ENCODE measurements around the gene ADAM23.

Gene ADAM23

GRCh38 chr2:206569470-206569869 lies 126.1 kb downstream of the ADAM23 start:
- DNase-seq (ENCODE audit: low read depth) = no peak

DNA sequence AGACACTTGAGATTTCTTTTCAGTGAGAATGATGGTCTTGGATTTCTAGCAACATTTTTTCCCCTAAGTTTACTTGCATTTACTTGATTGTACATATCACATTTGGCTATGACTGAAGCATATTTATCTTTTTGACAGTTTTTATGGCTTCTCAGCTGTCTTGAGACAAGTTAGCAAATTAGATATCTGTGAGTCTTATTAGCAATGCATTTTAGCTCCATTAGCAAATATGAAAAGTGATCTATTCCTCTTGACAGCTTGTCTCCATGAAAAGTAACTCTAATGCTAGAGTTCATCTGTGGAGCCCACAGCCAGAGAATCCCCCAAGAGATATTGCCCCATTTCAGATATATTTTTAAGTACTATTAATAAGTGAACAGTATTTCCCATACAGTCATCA lies 126.9 kb downstream of the ADAM23 start:
- DNase-seq (ENCODE audit: low read depth) = no peak

GRCh38 chr2:206572725-206573124 lies 129.4 kb downstream of the ADAM23 start:
- DNase-seq (ENCODE audit: low read depth) = no peak

DNA sequence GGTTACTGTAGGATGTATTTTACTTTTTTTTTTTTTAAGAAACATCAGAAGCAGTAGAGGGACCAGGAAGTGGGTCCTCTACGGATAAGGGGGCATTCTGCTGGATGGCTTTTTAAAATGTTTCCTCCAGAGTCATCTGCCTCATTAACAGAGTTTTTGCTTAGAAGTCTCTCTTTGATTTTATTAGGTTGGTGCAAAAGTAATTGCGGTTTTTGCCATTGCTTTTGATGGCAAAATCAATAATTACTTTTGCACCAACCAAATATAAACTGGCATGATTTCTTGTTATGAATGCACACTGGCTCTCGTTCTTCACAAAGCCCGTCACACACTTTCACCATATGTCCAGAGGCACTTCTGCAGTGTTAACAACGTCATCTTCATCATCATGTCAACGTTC lies 130.5 kb downstream of the ADAM23 start:
- no peak for DNase-seq (ENCODE audit: low read depth)

- DNase-seq (ENCODE audit: low read depth) = no peak
Observed at GRCh38 chr2:206584323-206585116, 141.2 kb downstream of the ADAM23 start.

DNA sequence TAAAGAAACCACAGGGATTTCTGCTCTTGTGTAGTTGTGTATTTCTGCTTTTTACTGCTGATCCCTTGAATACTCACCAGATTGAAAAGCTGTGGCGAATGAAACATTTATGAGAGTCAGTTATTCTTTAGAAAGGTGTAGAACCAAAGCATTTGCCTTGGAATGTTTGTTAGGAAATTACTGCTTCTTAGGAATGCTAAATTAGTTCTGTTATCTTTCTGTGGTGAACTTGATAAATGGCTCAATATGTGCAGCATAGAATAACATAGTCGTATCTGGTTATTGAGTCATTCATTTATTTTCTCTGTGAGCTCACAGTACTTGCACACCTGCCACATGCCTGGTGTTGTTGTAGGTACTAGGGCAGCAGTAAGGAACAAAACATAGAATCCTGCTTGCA lies 142.0 kb downstream of the ADAM23 start:
- DNase-seq (ENCODE audit: low read depth) = no peak

- no peak for DNase-seq (ENCODE audit: low read depth)
Observed at GRCh38 chr2:206586609-206587008, 143.3 kb downstream of the ADAM23 start.

GRCh38 chr2:206597717-206598218 lies 154.4 kb downstream of the ADAM23 start:
- no peak for DNase-seq (ENCODE audit: low read depth)

DNA sequence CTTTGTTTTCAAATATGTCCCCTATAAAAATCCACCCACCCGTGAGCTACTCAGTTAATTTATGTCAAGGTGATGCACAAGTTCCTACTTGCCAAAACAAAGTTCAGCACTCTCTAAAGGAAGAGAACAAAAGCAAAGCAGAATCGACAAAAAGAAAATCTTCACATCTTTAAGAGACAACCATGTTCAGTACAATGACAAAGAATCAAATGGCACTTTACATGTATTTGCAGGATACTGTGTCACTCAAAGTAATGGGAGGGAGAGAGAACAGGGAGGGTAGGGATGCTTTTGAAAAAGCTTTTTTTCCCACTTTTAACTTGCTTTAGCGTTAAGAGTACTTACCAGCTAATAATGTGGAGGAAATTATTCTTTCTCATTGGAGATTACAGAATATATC lies 159.9 kb downstream of the ADAM23 start:
- no peak for DNase-seq (ENCODE audit: low read depth)

- no peak for DNase-seq (ENCODE audit: low read depth)
Observed at GRCh38 chr2:206610451-206610850, 167.1 kb downstream of the ADAM23 start.

GRCh38 chr2:206611191-206611590 lies 167.9 kb downstream of the ADAM23 start:
- DNase-seq (ENCODE audit: low read depth) = no peak

GRCh38 chr2:206611736-206612135 lies 168.4 kb downstream of the ADAM23 start:
- no peak for DNase-seq (ENCODE audit: low read depth)

- no peak for DNase-seq (ENCODE audit: low read depth)
Observed at GRCh38 chr2:206614811-206615210, 171.5 kb downstream of the ADAM23 start.

GRCh38 chr2:206615417-206616089 lies 172.2 kb downstream of the ADAM23 start:
- no peak for DNase-seq (ENCODE audit: low read depth)

DNA sequence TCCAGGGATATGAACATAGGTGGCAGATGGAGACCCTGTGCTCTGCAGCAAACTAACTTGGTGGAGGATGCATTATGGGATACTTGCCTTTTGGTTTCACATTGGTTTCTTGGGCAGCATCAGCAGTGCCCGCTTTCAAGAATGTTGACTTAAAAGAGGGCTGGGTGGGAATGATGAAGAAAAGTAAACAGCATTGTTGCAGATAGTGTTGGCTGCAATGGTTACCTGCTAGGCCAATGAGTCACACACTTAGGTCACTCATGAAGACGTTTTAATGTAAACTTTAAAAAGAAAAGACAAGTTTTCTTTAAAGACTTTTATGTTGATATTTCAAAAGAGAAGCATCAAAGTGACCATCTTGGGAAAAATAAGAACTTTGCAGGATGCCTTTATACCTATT lies 172.8 kb downstream of the ADAM23 start:
- DNase-seq (ENCODE audit: low read depth) = no peak

DNA sequence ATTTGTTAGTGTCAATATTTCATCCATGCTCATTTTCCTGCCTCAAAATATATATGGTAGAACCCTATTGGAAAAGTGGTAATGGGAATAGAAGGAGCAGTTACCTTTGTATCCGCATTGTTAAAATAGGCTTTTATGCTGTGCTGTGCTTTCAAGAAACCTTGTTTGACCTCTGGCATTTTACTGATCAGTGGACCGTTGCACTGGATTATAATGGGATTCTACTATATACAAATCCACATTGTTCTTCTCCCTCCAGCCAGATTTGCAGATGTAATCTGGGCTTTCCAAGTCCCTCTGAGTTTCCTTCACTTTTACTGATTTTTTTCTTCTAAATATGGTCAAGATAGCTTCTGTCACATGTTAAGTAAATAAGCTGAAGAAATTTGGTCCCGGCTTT lies 175.7 kb downstream of the ADAM23 start:
- no peak for DNase-seq (ENCODE audit: low read depth)

DNA sequence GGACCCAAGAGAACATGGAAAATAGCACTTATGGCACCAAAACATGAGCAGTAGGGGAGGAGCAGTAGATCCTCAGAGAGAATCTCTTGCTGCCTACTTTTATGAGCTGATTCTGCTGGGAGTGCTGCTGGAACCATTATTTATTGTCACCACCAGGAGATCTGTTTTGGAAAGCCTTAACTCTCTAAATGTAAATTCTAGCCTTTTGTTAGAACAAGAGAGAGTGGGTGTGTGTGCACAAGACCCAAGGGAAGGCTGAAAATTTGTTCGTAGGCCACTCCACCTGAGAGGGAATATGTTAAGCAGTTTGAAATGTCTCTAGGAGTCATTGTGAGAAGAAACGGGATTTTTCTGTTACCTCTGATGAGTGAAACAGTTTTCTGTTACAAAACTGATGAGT lies 182.8 kb downstream of the ADAM23 start:
- no peak for DNase-seq (ENCODE audit: low read depth)

- DNase-seq (ENCODE audit: low read depth) = no peak
Observed at GRCh38 chr2:206627632-206628031, 184.3 kb downstream of the ADAM23 start.

GRCh38 chr2:206631340-206631739 lies 188.0 kb downstream of the ADAM23 start:
- DNase-seq (ENCODE audit: low read depth) = no peak

DNA sequence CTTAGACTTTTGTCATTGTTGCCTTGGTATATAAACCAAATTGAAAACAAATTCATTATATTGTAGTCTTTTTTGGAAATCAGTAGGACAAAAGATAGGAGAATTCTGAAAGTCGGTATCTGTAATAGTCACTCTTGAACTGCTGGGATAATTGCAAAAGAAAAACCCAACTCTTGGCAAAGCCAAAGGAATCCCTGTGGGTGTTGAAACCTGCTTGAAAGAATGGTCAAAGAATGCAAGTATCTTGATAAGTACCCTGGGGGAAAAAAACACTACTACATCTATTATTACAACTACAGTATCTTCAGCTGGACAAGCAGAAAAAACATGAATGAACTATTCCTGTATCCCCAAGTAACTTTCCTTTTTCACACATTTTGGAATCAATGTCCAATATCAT lies 191.7 kb downstream of the ADAM23 start:
- DNase-seq (ENCODE audit: low read depth) = no peak

DNA sequence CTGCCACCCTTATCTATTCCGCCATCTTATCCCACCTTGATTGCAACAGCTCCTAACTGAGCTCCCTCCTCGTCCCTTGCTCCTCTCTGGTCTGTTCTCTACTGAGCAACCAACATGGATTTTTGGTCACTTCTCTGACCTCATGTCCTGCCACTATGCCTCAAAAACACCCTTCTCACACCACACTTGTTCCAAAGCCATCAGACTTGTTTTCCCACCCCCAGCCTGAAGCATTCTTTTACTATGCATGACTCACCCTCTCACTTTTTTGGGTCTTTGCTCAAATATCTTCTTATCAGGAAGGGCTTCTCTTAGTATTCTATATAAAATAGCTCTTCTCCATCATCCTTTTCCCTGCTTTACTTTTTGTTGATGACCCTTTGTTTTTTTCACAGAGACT lies 196.3 kb downstream of the ADAM23 start:
- DNase-seq (ENCODE audit: low read depth) = no peak

- DNase-seq (ENCODE audit: low read depth) = no peak
Observed at GRCh38 chr2:206641226-206641625, 197.9 kb downstream of the ADAM23 start.
